Neural progenitor cell (in vitro differentiated cells): ENCODE results near the gene NEU4.
"Not testable (repeated sequence)": the region's sequence is repeated elsewhere in the genome, so short reads cannot be mapped to it uniquely, and the experiment has no call there.

ENCODE experiments used
- EZH2phosphoT487 ChIP-seq: fragments of 200-600 bp; sonication (generic); IDR thresholded peaks from 2 replicates; pipeline ENCODE4 v1.6.1; 2017; ENCODE audit warnings: antibody characterized with exemption
- TF ChIP-seq, protein P1 (sequence below): fragments of 200-600 bp; sonication (generic); IDR thresholded peaks from 2 replicates; pipeline ENCODE4 v1.5.1; 2017; ENCODE audit warnings: antibody characterized with exemption, mild to moderate bottlenecking

DNA sequence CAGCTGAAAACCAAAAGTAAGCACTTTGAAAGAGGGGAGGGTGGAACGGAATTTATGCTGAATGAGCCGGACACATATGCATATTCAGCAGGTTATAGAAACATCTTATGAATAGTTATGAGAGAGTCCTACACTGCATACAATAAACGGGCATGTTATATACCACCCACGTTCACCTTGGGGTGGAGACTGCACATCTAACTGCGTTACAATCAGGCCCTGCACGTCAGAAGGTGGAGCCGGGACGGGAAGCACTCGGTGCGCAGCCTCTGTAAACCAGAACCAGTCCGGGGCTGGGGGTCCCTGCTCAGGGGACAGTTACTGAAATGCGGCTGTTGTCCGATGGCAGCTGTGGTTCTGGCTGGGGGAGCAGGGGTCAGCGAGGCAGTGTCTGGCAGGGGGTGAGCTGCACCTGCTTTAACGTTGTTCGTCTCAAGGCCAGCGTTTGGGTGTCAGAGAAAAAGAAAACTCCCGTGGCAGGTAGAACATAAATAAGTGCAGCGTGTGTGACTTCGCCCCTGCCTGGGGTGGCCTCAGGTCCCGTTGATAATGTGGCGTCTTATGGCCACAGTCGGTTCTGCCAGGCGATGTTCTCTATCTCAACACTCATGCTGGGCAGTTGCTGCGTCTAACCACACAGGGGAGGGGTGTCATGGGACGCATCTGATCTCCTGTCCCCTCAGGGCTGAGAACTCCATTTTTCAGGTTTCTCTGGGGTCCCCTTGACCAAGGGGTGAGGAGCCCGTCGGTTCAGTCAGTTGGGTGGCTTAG is 24.9 kb downstream of the NEU4 start:
- TF ChIP-seq, protein P1, sequence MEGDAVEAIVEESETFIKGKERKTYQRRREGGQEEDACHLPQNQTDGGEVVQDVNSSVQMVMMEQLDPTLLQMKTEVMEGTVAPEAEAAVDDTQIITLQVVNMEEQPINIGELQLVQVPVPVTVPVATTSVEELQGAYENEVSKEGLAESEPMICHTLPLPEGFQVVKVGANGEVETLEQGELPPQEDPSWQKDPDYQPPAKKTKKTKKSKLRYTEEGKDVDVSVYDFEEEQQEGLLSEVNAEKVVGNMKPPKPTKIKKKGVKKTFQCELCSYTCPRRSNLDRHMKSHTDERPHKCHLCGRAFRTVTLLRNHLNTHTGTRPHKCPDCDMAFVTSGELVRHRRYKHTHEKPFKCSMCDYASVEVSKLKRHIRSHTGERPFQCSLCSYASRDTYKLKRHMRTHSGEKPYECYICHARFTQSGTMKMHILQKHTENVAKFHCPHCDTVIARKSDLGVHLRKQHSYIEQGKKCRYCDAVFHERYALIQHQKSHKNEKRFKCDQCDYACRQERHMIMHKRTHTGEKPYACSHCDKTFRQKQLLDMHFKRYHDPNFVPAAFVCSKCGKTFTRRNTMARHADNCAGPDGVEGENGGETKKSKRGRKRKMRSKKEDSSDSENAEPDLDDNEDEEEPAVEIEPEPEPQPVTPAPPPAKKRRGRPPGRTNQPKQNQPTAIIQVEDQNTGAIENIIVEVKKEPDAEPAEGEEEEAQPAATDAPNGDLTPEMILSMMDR: not testable (repeated sequence)
- TF ChIP-seq EZH2phosphoT487: not testable (repeated sequence)
